ENCODE data around the gene DNM1L. TPM values are rescaled to one million over a fixed set of nuclear protein-coding genes. Genes with fewer than 3 reads are reported as not detected.
A peak's percentile ranks its signal among the peaks of the same experiment; 100 is the strongest.

The DNM1L gene
- polyA plus RNA-seq, 3 donors = 23.6 to 45.6 (median 31.5) TPM

- H3K4me1 ChIP-seq (ENCODE audit: control insufficient read depth in 1 of 2, insufficient read depth in 2 of 2, low read length in 2 of 2) = no peaks in the 10 kb centered on the region
- intact Hi-C loops (cut with micrococcal nuclease) = no loop called here
- Mint-ChIP-seq H3K4me1 (no peaks in the 10 kb centered on the region), H3K27me3 (ENCODE audit: low read depth in 3 of 3) (peaks cover 0 to 1% (median 0%) of the 10 kb centered on the region in 3 donors), H3K27ac (no peak overlapping the region), H3K4me3 (no peak overlapping the region), H3K36me3 (peaks cover 52 to 74% of the 10 kb centered on the region in 2 donors), H3K9me3 (no peaks in the 10 kb centered on the region)
- no peak for TF ChIP-seq CTCF (IDR thresholded peaks at IDR 0.05)
- H3K9me3 ChIP-seq (replicated peaks in 1 of 2; ENCODE audit: control insufficient read depth in 1 of 2, insufficient read depth in 1 of 2, low read length in 2 of 2) = no peaks in the 10 kb centered on the region
- no peak overlapping the region for H3K4me2 ChIP-seq (replicated peaks; ENCODE audit: extremely low read depth, low read length, poor library complexity, severe bottlenecking)
- H2AFZ ChIP-seq (ENCODE audit: insufficient read depth, low read depth, low read length, poor library complexity, severe bottlenecking) = no peak overlapping the region
- peaks cover 59 to 81% of the 10 kb centered on the region in 2 donors for H3K36me3 ChIP-seq (replicated peaks in 1 of 2; ENCODE audit: control insufficient read depth in 1 of 2, insufficient read depth in 2 of 2, low read length in 2 of 2)
- H4K20me1 ChIP-seq (ENCODE audit: insufficient read depth, low read length) = no peaks in the 10 kb centered on the region
- no peak overlapping the region for H3K27ac ChIP-seq (ENCODE audit: low read depth in 1 of 2, low read length in 2 of 2)
- H3K27me3 ChIP-seq (ENCODE audit: control insufficient read depth in 2 of 2, insufficient read depth in 2 of 2, low read length in 2 of 2) = no peaks in the 10 kb centered on the region
- no peak overlapping the region for H3K9ac ChIP-seq (ENCODE audit: insufficient read depth, low read length, poor library complexity, severe bottlenecking)
- H3K79me2 ChIP-seq (ENCODE audit: insufficient read depth, low read length) = no peaks in the 10 kb centered on the region
- WGBS (ENCODE audit: insufficient coverage) = no CpG with 5 or more reads among the region's 2 CpGs
- H3K4me3 ChIP-seq (replicated peaks in 1 of 3; ENCODE audit: low read depth in 2 of 3, low read length in 3 of 3) = no peak overlapping the region
- DNase-seq = no peak
Observed at GRCh38 chr12:32708926-32709325, 29.8 kb downstream of the DNM1L start.

DNA sequence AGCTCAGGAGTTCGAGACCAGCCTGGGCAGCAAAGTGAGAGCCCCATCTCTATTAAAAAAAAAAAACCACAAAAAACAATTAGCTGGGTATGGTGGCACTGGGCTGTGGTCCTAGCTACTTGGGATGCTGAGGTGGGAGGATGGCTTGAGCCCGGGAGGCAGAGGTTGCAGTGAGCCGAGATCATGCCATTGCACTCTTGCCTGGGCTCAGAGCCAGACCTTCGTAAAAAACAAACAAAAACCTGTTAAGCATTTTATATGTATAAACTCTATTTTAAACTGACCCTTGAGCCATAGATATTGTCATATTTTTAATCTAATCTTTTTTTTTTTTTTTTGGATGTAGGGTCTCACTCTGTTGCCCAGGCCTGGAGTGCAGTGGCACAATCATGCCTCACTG, 35.7 kb downstream of the DNM1L start:
- intact Hi-C loops (cut with micrococcal nuclease) = no loop called here
- H3K9me3 Mint-ChIP-seq = no peaks in the 10 kb centered on the region
- no peak for DNase-seq
- no CpG with 5 or more reads among the region's 4 CpGs for WGBS (ENCODE audit: insufficient coverage)
- H3K4me3 ChIP-seq (replicated peaks in 1 of 3; ENCODE audit: low read depth in 2 of 3, low read length in 3 of 3) = no peak overlapping the region
- H2AFZ ChIP-seq (ENCODE audit: insufficient read depth, low read depth, low read length, poor library complexity, severe bottlenecking) = no peak overlapping the region
- no peaks in the 10 kb centered on the region for H3K4me1 Mint-ChIP-seq
- H3K4me1 ChIP-seq (ENCODE audit: control insufficient read depth in 1 of 2, insufficient read depth in 2 of 2, low read length in 2 of 2) = no peaks in the 10 kb centered on the region
- no peak for TF ChIP-seq CTCF (IDR thresholded peaks at IDR 0.05)
- no peak overlapping the region for H3K27ac ChIP-seq (ENCODE audit: low read depth in 1 of 2, low read length in 2 of 2)
- H3K79me2 ChIP-seq (ENCODE audit: insufficient read depth, low read length) = no peaks in the 10 kb centered on the region
- no peaks in the 10 kb centered on the region for H3K27me3 ChIP-seq (ENCODE audit: control insufficient read depth in 2 of 2, insufficient read depth in 2 of 2, low read length in 2 of 2)
- no peak overlapping the region for H3K9ac ChIP-seq (ENCODE audit: insufficient read depth, low read length, poor library complexity, severe bottlenecking)
- peaks cover 42 to 72% of the 10 kb centered on the region in 2 donors for H3K36me3 ChIP-seq (replicated peaks in 1 of 2; ENCODE audit: control insufficient read depth in 1 of 2, insufficient read depth in 2 of 2, low read length in 2 of 2)
- no peak overlapping the region for H3K4me2 ChIP-seq (replicated peaks; ENCODE audit: extremely low read depth, low read length, poor library complexity, severe bottlenecking)
- no peak overlapping the region for H3K4me3 Mint-ChIP-seq
- no peaks in the 10 kb centered on the region for H3K27me3 Mint-ChIP-seq (ENCODE audit: low read depth in 3 of 3)
- peaks cover 47 to 66% of the 10 kb centered on the region in 2 donors for H3K36me3 Mint-ChIP-seq
- H4K20me1 ChIP-seq (ENCODE audit: insufficient read depth, low read length) = no peaks in the 10 kb centered on the region
- H3K27ac Mint-ChIP-seq = peak overlapping the region in 1 of 7 donors; percentile 42
- no peaks in the 10 kb centered on the region for H3K9me3 ChIP-seq (replicated peaks in 1 of 2; ENCODE audit: control insufficient read depth in 1 of 2, insufficient read depth in 1 of 2, low read length in 2 of 2)

Data from CD14-positive monocyte (primary cell).